Ascending aorta (tissue), 2 donors: ENCODE results near the gene OR13H1. TPM values are rescaled to one million over a fixed set of nuclear protein-coding genes. Genes with fewer than 3 reads are reported as not detected.

Source experiments
- DNase-seq, 2 donors: peaks; one replicate each; pipeline ENCODE4 v3.0.0-alpha.2; 2019; ENCODE audit warnings: low spot score in 2 of 2
- H3K27ac ChIP-seq, 2 donors: fragments of 200-600 bp; sonication (generic); one replicate each; pipeline ENCODE4 v1.5.1; 2016 to 2017; ENCODE audit warnings: mild to moderate bottlenecking in 1 of 2
- H3K27me3 ChIP-seq: fragments of 200-600 bp; sonication (generic); one replicate; pipeline ENCODE4 v1.5.1; 2017
- H3K36me3 ChIP-seq, 2 donors: fragments of 200-600 bp; sonication (generic); one replicate each; pipeline ENCODE4 v1.5.1; 2016
- H3K4me1 ChIP-seq, 2 donors: fragments of 200-600 bp; sonication (generic); one replicate each; pipeline ENCODE4 v1.5.1; 2016 to 2017; ENCODE audit warnings: mild to moderate bottlenecking in 1 of 2
- H3K4me3 ChIP-seq, 2 donors: fragments of 200-600 bp; sonication (generic); one replicate each; pipeline ENCODE4 v1.5.1; 2016 to 2017; ENCODE audit warnings: mild to moderate bottlenecking in 1 of 2
- H3K9me3 ChIP-seq, 2 donors: fragments of 200-600 bp; sonication (generic); one replicate each; pipeline ENCODE4 v1.5.1; 2016
- intact Hi-C: fragments of 100-400 bp; cut with DNase I; formaldehyde crosslinking; loops from one replicate; pipeline ENCODE4 v1.15.1; 2023
- total RNA-seq: library from RNA; depleted of rRNA; stranded (reverse); fragments of >200 nt; gene quantifications from one replicate; pipeline ENCODE4 v1.1.0, GENCODE V29; 2016
- TF ChIP-seq, protein P1 (sequence below), 3 experiments: fragments of 200-600 bp in 2 of 3; fragments of 450-650 bp in 1 of 3; sonication (generic) in 2 of 3; IDR thresholded peaks; one replicate each; pipeline ENCODE4 v1.5.1; 2016 to 2019; ENCODE audit warnings: antibody characterized with exemption in 3 of 3, mild to moderate bottlenecking in 1 of 3, moderate library complexity in 1 of 3

Gene OR13H1
- total RNA-seq, 1 donor from 2014 or later: not detected

- Histone ChIP-seq H3K4me3 (no peak overlapping the region), H3K27ac (no peak overlapping the region), H3K9me3 (no peaks in the 10 kb centered on the region), H3K36me3 (no peaks in the 10 kb centered on the region), H3K4me1 (no peaks in the 10 kb centered on the region), H3K27me3 (no peaks in the 10 kb centered on the region)
- no peak for DNase-seq
- intact Hi-C loops: no loop called here
- TF ChIP-seq, protein P1, sequence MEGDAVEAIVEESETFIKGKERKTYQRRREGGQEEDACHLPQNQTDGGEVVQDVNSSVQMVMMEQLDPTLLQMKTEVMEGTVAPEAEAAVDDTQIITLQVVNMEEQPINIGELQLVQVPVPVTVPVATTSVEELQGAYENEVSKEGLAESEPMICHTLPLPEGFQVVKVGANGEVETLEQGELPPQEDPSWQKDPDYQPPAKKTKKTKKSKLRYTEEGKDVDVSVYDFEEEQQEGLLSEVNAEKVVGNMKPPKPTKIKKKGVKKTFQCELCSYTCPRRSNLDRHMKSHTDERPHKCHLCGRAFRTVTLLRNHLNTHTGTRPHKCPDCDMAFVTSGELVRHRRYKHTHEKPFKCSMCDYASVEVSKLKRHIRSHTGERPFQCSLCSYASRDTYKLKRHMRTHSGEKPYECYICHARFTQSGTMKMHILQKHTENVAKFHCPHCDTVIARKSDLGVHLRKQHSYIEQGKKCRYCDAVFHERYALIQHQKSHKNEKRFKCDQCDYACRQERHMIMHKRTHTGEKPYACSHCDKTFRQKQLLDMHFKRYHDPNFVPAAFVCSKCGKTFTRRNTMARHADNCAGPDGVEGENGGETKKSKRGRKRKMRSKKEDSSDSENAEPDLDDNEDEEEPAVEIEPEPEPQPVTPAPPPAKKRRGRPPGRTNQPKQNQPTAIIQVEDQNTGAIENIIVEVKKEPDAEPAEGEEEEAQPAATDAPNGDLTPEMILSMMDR (IDR thresholded peaks at IDR 0.05): no peak
Measured at GRCh38 chrX:131558562-131558961, 14.7 kb downstream of the OR13H1 start.

GRCh38 chrX:131564553-131565229 lies 20.8 kb downstream of the OR13H1 start:
- no peaks in the 10 kb centered on the region for H3K27me3 ChIP-seq
- intact Hi-C loops: no loop called here
- no peak for DNase-seq
- H3K9me3 ChIP-seq: no peaks in the 10 kb centered on the region
- no peaks in the 10 kb centered on the region for H3K36me3 ChIP-seq
- H3K4me1 ChIP-seq: no peaks in the 10 kb centered on the region
- TF ChIP-seq, protein P1 (IDR thresholded peaks at IDR 0.05): no peak
- H3K4me3 ChIP-seq: no peak overlapping the region
- H3K27ac ChIP-seq: no peak overlapping the region

DNA sequence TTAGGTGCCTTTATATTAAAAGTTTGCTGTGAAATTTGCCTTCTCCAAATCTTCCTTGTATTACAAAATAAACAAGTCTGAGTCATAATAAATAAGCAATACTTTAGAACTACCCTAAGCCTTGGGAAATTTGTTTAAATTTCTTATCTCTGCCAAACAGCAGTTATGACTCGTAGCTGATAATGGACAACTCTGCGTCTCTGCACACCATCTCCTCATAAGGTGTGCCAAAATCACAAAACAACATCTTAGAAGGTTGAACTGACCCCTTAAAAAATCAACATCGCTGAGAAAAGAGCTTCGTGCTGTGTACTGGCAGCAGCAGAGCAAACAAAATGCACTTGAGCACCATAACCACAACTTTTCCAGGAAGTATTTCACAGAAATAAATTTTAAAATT lies 22.0 kb downstream of the OR13H1 start:
- intact Hi-C loops: no loop called here
- H3K4me3 ChIP-seq: no peak overlapping the region
- no peak overlapping the region for H3K27ac ChIP-seq
- H3K27me3 ChIP-seq: no peaks in the 10 kb centered on the region
- H3K9me3 ChIP-seq: no peaks in the 10 kb centered on the region
- TF ChIP-seq, protein P1 (IDR thresholded peaks at IDR 0.05): no peak
- DNase-seq: no peak
- H3K4me1 ChIP-seq: no peaks in the 10 kb centered on the region
- no peaks in the 10 kb centered on the region for H3K36me3 ChIP-seq

DNA sequence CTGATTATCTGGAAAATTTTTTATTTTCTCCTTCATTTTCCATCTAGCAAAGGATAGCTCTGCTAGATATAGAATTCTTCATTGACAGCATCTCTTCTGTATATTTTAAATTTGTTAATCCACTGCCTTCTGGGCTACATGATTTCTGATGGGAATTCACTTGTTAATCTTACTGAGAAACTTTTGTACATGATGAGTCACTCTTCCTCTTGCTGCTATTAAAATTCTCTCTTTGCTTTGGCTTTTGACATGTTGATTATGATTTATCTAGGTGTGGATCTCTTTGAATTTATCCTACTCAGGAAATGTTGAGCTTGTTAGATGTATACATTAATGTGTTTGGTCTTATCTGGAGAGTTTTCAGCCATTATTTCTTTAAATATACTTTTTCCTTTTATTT lies 27.5 kb downstream of the OR13H1 start:
- Histone ChIP-seq H3K4me3 (no peak overlapping the region), H3K4me1 (no peaks in the 10 kb centered on the region), H3K27me3 (no peaks in the 10 kb centered on the region), H3K27ac (no peak overlapping the region), H3K9me3 (no peaks in the 10 kb centered on the region), H3K36me3 (no peaks in the 10 kb centered on the region)
- no peak for DNase-seq
- TF ChIP-seq, protein P1 (IDR thresholded peaks at IDR 0.05): no peak
- intact Hi-C loops: no loop called here

GRCh38 chrX:131572372-131573014 lies 28.6 kb downstream of the OR13H1 start:
- no peaks in the 10 kb centered on the region for H3K36me3 ChIP-seq
- intact Hi-C loops: no loop called here
- no peak for DNase-seq
- H3K9me3 ChIP-seq: no peaks in the 10 kb centered on the region
- TF ChIP-seq, protein P1 (IDR thresholded peaks at IDR 0.05): no peak
- no peak overlapping the region for H3K4me3 ChIP-seq
- H3K4me1 ChIP-seq: no peaks in the 10 kb centered on the region
- no peak overlapping the region for H3K27ac ChIP-seq
- no peaks in the 10 kb centered on the region for H3K27me3 ChIP-seq
